ENCODE results near the gene TSPAN32. TPM values are rescaled to one million over a fixed set of nuclear protein-coding genes. Genes with fewer than 3 reads are reported as not detected.

Gene TSPAN32
- polyA plus RNA-seq, 1 donor (not counting 4 experiments of a cell fraction or from before 2014, with no cell fraction given) = not detected

GRCh38 chr11:2276280-2277007 is 25.4 kb upstream of the TSPAN32 start:
- H3K9me1 ChIP-seq (ENCODE audit: control insufficient read depth, extremely low read depth, insufficient read depth, low read length) = no peaks in the 10 kb centered on the region
- TF ChIP-seq EZH2 (IDR thresholded peaks at IDR 0.05; ENCODE audit: low read length) = no peak
- TF ChIP-seq CTCF (optimal IDR thresholded peaks at IDR 0.05 in 1 of 3, IDR thresholded peaks at IDR 0.05 in 1 of 3, conservative IDR thresholded peaks at IDR 0.05 in 1 of 3; ENCODE audit: extremely low read depth in 1 of 3, insufficient read depth in 2 of 3, low read length in 3 of 3) = no peak
- no peaks in the 10 kb centered on the region for H4K20me1 ChIP-seq (ENCODE audit: control insufficient read depth, extremely low read depth, insufficient read depth, low read length)
- no peaks in the 10 kb centered on the region for H3K9me3 ChIP-seq (ENCODE audit: control insufficient read depth, low read depth, low read length)
- no peaks in the 10 kb centered on the region for H3K4me1 ChIP-seq (ENCODE audit: control insufficient read depth, extremely low read depth, insufficient read depth, low read length)
- no peak overlapping the region for H3K9ac ChIP-seq (ENCODE audit: control insufficient read depth, extremely low read depth, insufficient read depth, low read length)
- dilution Hi-C loops (cut with MboI; ENCODE audit: extremely low pct_ligation_motif_present, low sequenced_read_pairs) = no loop called here
- no peaks in the 10 kb centered on the region for H3K79me2 ChIP-seq (ENCODE audit: control insufficient read depth, insufficient read depth, low read length)
- DNase-seq (ENCODE audit: low read depth, low spot score) (no peak), FAIRE-seq (no peak)
- no peak overlapping the region for H3K4me3 ChIP-seq (ENCODE audit: control insufficient read depth in 2 of 3, extremely low read depth in 1 of 3, insufficient read depth in 2 of 3, low read depth in 1 of 3, low read length in 3 of 3)
- peaks cover 42% of the 10 kb centered on the region for H3K27me3 ChIP-seq (ENCODE audit: control insufficient read depth, extremely low read depth, insufficient read depth, low read length)
- H3K27ac ChIP-seq (ENCODE audit: control insufficient read depth, insufficient read depth, low read length) = no peak overlapping the region
- H3K36me3 ChIP-seq (ENCODE audit: control insufficient read depth in 2 of 2, extremely low read depth in 1 of 2, insufficient read depth in 2 of 2, low read length in 2 of 2) = no peaks in the 10 kb centered on the region
- H2AFZ ChIP-seq (ENCODE audit: control insufficient read depth, low read length) = no peak overlapping the region
- H3K4me2 ChIP-seq (ENCODE audit: control insufficient read depth, extremely low read depth, insufficient read depth, low read depth, low read length) = no peak overlapping the region

GRCh38 chr11:2277008-2277346 is 24.8 kb upstream of the TSPAN32 start:
- Histone ChIP-seq H3K36me3 (ENCODE audit: control insufficient read depth in 2 of 2, extremely low read depth in 1 of 2, insufficient read depth in 2 of 2, low read length in 2 of 2) (no peaks in the 10 kb centered on the region), H3K27ac (ENCODE audit: control insufficient read depth, insufficient read depth, low read length) (no peak overlapping the region), H4K20me1 (ENCODE audit: control insufficient read depth, extremely low read depth, insufficient read depth, low read length) (no peaks in the 10 kb centered on the region), H3K9ac (ENCODE audit: control insufficient read depth, extremely low read depth, insufficient read depth, low read length) (no peak overlapping the region), H2AFZ (ENCODE audit: control insufficient read depth, low read length) (no peak overlapping the region), H3K4me3 (ENCODE audit: control insufficient read depth in 2 of 3, extremely low read depth in 1 of 3, insufficient read depth in 2 of 3, low read depth in 1 of 3, low read length in 3 of 3) (no peak overlapping the region), H3K9me1 (ENCODE audit: control insufficient read depth, extremely low read depth, insufficient read depth, low read length) (no peaks in the 10 kb centered on the region), H3K4me2 (ENCODE audit: control insufficient read depth, extremely low read depth, insufficient read depth, low read depth, low read length) (no peak overlapping the region), H3K4me1 (ENCODE audit: control insufficient read depth, extremely low read depth, insufficient read depth, low read length) (no peaks in the 10 kb centered on the region), H3K9me3 (ENCODE audit: control insufficient read depth, low read depth, low read length) (no peaks in the 10 kb centered on the region), H3K27me3 (ENCODE audit: control insufficient read depth, extremely low read depth, insufficient read depth, low read length) (peaks cover 36% of the 10 kb centered on the region), H3K79me2 (ENCODE audit: control insufficient read depth, insufficient read depth, low read length) (no peaks in the 10 kb centered on the region)
- DNase-seq (ENCODE audit: low read depth, low spot score) (no peak), FAIRE-seq (no peak)
- TF ChIP-seq CTCF (optimal IDR thresholded peaks at IDR 0.05 in 1 of 3, IDR thresholded peaks at IDR 0.05 in 1 of 3, conservative IDR thresholded peaks at IDR 0.05 in 1 of 3; ENCODE audit: extremely low read depth in 1 of 3, insufficient read depth in 2 of 3, low read length in 3 of 3) (no peak), EZH2 (IDR thresholded peaks at IDR 0.05; ENCODE audit: low read length) (no peak)
- dilution Hi-C loops (cut with MboI; ENCODE audit: extremely low pct_ligation_motif_present, low sequenced_read_pairs) = no loop called here

Data from keratinocyte (primary cell).